ENCODE results near the gene CNTNAP3B.
"Not testable (repeated sequence)": the region's sequence is repeated elsewhere in the genome, so short reads cannot be mapped to it uniquely, and the experiment has no call there.

GRCh38 chr9:41980271-41980670, 149.0 kb downstream of the CNTNAP3B start:
- not testable (repeated sequence) for TF ChIP-seq CTCF (IDR thresholded peaks at IDR 0.05; ENCODE audit: insufficient read depth, low read length, poor library complexity, severe bottlenecking); EZH2phosphoT487 (conservative IDR thresholded peaks at IDR 0.05; ENCODE audit: low read length)

Measured in SU-DHL-6 (cell line).